PC-3 (cell line): Measurements from ENCODE around the gene EXOC1L. TPM values are rescaled to one million over a fixed set of nuclear protein-coding genes. Genes with fewer than 3 reads are reported as not detected.

ENCODE experiments used
- ATAC-seq: fragments of 200-7000 bp; cut with Tn5 transposase; 2 replicates; pipeline ENCODE4 v1.9.1; 2020; ENCODE audit warnings: mild to moderate bottlenecking, moderate library complexity
- BruUV-seq: library from RNA; stranded (reverse); fragments of 400-500 nt; replicated peaks from 2 replicates; lab custom pipeline; 2021; lab: Mats Ljungman, UMichigan
- CTCF ChIA-PET: fragments of 300-600 bp; sonication (Branson Sonifier 250); formaldehyde crosslinking; loops from one replicate; lab custom pipeline; 2022; ENCODE audit warnings: antibody characterized with exemption; lab: Charles Lee
- POLR2A ChIA-PET: fragments of 300-600 bp; sonication (Branson Sonifier 250); formaldehyde crosslinking; loops from one replicate; lab custom pipeline; 2022; ENCODE audit warnings: antibody characterized with exemption; ENCODE audit not compliant: unreplicated experiment; lab: Charles Lee
- DNase-seq: peaks from one replicate; pipeline ENCODE4 v3.0.0-alpha.2; 2015
- H2AFZ ChIP-seq: fragments of 300-600 bp; sonication (generic); 2 replicates; pipeline ENCODE4 v1.6.0; 2016; ENCODE audit warnings: antibody characterized with exemption, low read length
- H3F3A ChIP-seq: fragments of 300-600 bp; sonication (generic); one replicate; pipeline ENCODE4 v1.6.0; 2017; ENCODE audit warnings: antibody characterized with exemption, low read length, control low read depth, mild to moderate bottlenecking; ENCODE audit not compliant: unreplicated experiment
- H3K27ac ChIP-seq: fragments of 300-600 bp; sonication (generic); 2 replicates; pipeline ENCODE4 v1.5.1; 2016; ENCODE audit warnings: mild to moderate bottlenecking, low read length
- H3K27me3 ChIP-seq: fragments of 300-600 bp; sonication (generic); 2 replicates; pipeline ENCODE4 v1.6.1; 2016; ENCODE audit warnings: low read length, mixed read lengths
- H3K36me3 ChIP-seq: fragments of 300-600 bp; sonication (generic); 2 replicates; pipeline ENCODE4 v1.6.1; 2016; ENCODE audit warnings: low read depth, mixed run types, low read length, mixed read lengths
- H3K4me1 ChIP-seq: fragments of 300-600 bp; sonication (generic); 2 replicates; pipeline ENCODE4 v1.5.1; 2016; ENCODE audit warnings: low read length; ENCODE audit not compliant: insufficient read depth
- H3K4me2 ChIP-seq: fragments of 300-600 bp; sonication (generic); 2 replicates; pipeline ENCODE4 v1.6.0; 2016; ENCODE audit warnings: low read length
- H3K4me3 ChIP-seq: fragments of 300-600 bp; sonication (generic); 2 replicates; pipeline ENCODE4 v1.5.1; 2016; ENCODE audit warnings: mild to moderate bottlenecking, low read length, mixed read lengths
- H3K79me2 ChIP-seq: fragments of 300-600 bp; sonication (generic); 2 replicates; pipeline ENCODE4 v1.6.1; 2017; ENCODE audit warnings: low read length, mixed read lengths
- H3K9ac ChIP-seq: fragments of 300-600 bp; sonication (generic); 2 replicates; pipeline ENCODE4 v1.6.0; 2016; ENCODE audit warnings: mild to moderate bottlenecking, low read length
- H3K9me2 ChIP-seq: fragments of 300-600 bp; sonication (generic); replicated peaks from 2 replicates; pipeline ENCODE4 v1.6.1; 2016; ENCODE audit warnings: mixed run types, low read length, mixed read lengths
- H3K9me3 ChIP-seq: fragments of 300-600 bp; sonication (generic); 2 replicates; pipeline ENCODE4 v1.6.1; 2016; ENCODE audit warnings: low read length, mixed read lengths
- H4K20me1 ChIP-seq: fragments of 300-600 bp; sonication (generic); 2 replicates; pipeline ENCODE4 v1.6.1; 2016; ENCODE audit warnings: low read length, mixed read lengths
- CTCF ChIP-seq: fragments of 300-600 bp; sonication (generic); conservative IDR thresholded peaks from 2 replicates; pipeline ENCODE4 v1.5.1; 2017; ENCODE audit warnings: antibody characterized with exemption, low read depth, mild to moderate bottlenecking, low read length
- EZH2 ChIP-seq: fragments of 300-600 bp; sonication (generic); IDR thresholded peaks from one replicate; pipeline ENCODE4 v1.6.1; 2017; ENCODE audit warnings: antibody characterized with exemption, mild to moderate bottlenecking, low read length; ENCODE audit not compliant: unreplicated experiment
- EZH2phosphoT487 ChIP-seq: fragments of 300-600 bp; sonication (generic); IDR thresholded peaks from 2 replicates; pipeline ENCODE4 v1.6.1; 2018; ENCODE audit warnings: mild to moderate bottlenecking, antibody characterized with exemption, low read length, borderline replicate concordance
- intact Hi-C: fragments of 100-400 bp; cut with micrococcal nuclease; formaldehyde crosslinking; loops from 2 replicates; pipeline ENCODE4 v1.9.0; 2023
- total RNA-seq: library from RNA; depleted of rRNA; stranded (reverse); fragments of >200 nt; gene quantifications from 2 replicates; pipeline ENCODE4 v1.2.3, GENCODE V29; 2014

EXOC1L gene
- total RNA-seq, 1 experiment from 2014 or later: not detected

GRCh38 chr4:55827582-55827981, 8.0 kb downstream of the EXOC1L start:
- DNase-seq (no peak), ATAC-seq (no peak)
- Histone ChIP-seq H3K9me3 (no peaks in the 10 kb centered on the region), H3K27ac (no peak overlapping the region), H3K9ac (no peak overlapping the region), H3K4me3 (no peak overlapping the region), H3K4me1 (no peaks in the 10 kb centered on the region), H3K36me3 (no peaks in the 10 kb centered on the region), H3K9me2 (no peaks in the 10 kb centered on the region), H3K79me2 (no peaks in the 10 kb centered on the region), H3K4me2 (no peak overlapping the region), H4K20me1 (no peaks in the 10 kb centered on the region), H3F3A (no peaks in the 10 kb centered on the region), H3K27me3 (peaks cover 74% of the 10 kb centered on the region), H2AFZ (no peak overlapping the region)
- no TSS peak for BruUV-seq
- no peak for TF ChIP-seq EZH2
- 0 out of 2 replicates have a peak, but pooled peaks have one; percentile 14 for TF ChIP-seq CTCF
- TF ChIP-seq EZH2phosphoT487: no peak
- ChIA-PET CTCF (no interaction called here), POLR2A (no interaction called here)
- intact Hi-C loops: no loop called here

DNA sequence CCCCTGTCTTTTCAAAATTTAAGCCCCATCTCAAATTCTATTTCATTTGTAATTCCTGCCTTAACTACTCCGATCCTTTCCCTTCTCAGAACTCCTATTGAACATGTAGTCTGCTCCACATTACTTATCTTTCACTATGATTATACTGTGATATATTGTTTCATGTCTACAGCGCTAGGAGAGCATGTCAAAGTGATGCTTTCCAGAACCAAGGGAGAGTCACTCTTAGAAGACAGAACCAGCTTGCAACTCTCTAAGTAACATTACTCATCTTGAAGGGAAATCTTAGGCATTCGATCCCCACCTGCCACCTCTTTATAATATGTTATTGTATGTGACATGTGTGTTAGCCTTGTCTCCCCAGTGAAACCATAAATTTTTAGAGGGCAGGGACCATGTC, 10.5 kb downstream of the EXOC1L start:
- DNase-seq (no peak), ATAC-seq (no peak)
- no peaks in the 10 kb centered on the region for H3K9me3 ChIP-seq
- peaks cover 74% of the 10 kb centered on the region for H3K27me3 ChIP-seq
- BruUV-seq: no TSS peak
- CTCF ChIA-PET: no interaction called here
- H3K27ac ChIP-seq: no peak overlapping the region
- no peak overlapping the region for H3K4me2 ChIP-seq
- no peak overlapping the region for H2AFZ ChIP-seq
- H3K79me2 ChIP-seq: no peaks in the 10 kb centered on the region
- no peaks in the 10 kb centered on the region for H3K36me3 ChIP-seq
- intact Hi-C loops: no loop called here
- no peak for TF ChIP-seq CTCF
- no peak for TF ChIP-seq EZH2
- no peak for TF ChIP-seq EZH2phosphoT487
- H3K9ac ChIP-seq: no peak overlapping the region
- no peak overlapping the region for H3K4me3 ChIP-seq
- no peaks in the 10 kb centered on the region for H3K4me1 ChIP-seq
- H4K20me1 ChIP-seq: no peaks in the 10 kb centered on the region
- H3K9me2 ChIP-seq: no peaks in the 10 kb centered on the region
- no peaks in the 10 kb centered on the region for H3F3A ChIP-seq
- POLR2A ChIA-PET: no interaction called here

GRCh38 chr4:55830716-55831115, 11.1 kb downstream of the EXOC1L start:
- H4K20me1 ChIP-seq: no peaks in the 10 kb centered on the region
- DNase-seq: no peak
- peaks cover 72% of the 10 kb centered on the region for H3K27me3 ChIP-seq
- no peak for ATAC-seq
- H3K4me2 ChIP-seq: no peak overlapping the region
- H3K9ac ChIP-seq: no peak overlapping the region
- intact Hi-C loops: no loop called here
- no peak overlapping the region for H3K4me3 ChIP-seq
- TF ChIP-seq EZH2 (no peak), EZH2phosphoT487 (no peak), CTCF (no peak)
- POLR2A ChIA-PET: no interaction called here
- H3K36me3 ChIP-seq: no peaks in the 10 kb centered on the region
- no peaks in the 10 kb centered on the region for H3K4me1 ChIP-seq
- CTCF ChIA-PET: no interaction called here
- no peak overlapping the region for H3K27ac ChIP-seq
- no peak overlapping the region for H2AFZ ChIP-seq
- no peaks in the 10 kb centered on the region for H3K9me3 ChIP-seq
- no peaks in the 10 kb centered on the region for H3K79me2 ChIP-seq
- BruUV-seq: no TSS peak
- no peaks in the 10 kb centered on the region for H3F3A ChIP-seq
- no peaks in the 10 kb centered on the region for H3K9me2 ChIP-seq
